ENCODE data around the gene POLR1G.

The POLR1G gene

GRCh38 chr19:45456500-45456815 is 50.0 kb downstream of the POLR1G start:
- no peak overlapping the region for H3K4me3 ChIP-seq (ENCODE audit: control insufficient read depth, low read depth, low read length)
- DNase-seq (ENCODE audit: low read depth) = no peak
- no peak for TF ChIP-seq CTCF (conservative IDR thresholded peaks at IDR 0.05; ENCODE audit: control insufficient read depth, insufficient read depth, low read depth, low read length)

DNA sequence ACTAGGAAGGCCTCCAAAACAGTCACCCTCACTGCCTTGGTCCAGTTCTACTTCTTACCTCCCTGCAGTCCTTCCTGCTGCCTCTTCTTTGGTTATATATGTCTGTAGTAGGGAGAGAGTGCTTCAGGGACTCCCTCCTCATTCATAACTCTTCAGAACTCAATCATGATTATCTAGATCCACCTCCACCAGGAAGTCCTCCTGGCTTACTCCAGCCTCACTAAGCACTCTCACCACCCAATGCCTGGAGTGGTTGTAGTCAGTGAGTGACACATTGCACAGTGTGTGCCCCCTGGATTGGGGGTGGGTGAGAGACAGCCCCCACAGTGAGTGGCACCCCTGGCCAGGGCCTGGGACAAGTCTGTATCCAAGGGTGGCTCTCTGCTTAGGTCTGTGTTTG is 51.3 kb downstream of the POLR1G start:
- DNase-seq (ENCODE audit: low read depth) = no peak
- no peak for TF ChIP-seq CTCF (conservative IDR thresholded peaks at IDR 0.05; ENCODE audit: control insufficient read depth, insufficient read depth, low read depth, low read length)
- no peak overlapping the region for H3K4me3 ChIP-seq (ENCODE audit: control insufficient read depth, low read depth, low read length)

Measured in fibroblast of mammary gland (primary cell).